AG04449 (cell line): Measurements from ENCODE around the gene STOM.

Source experiments
- CTCF ChIA-PET: fragments of 350-600 bp; formaldehyde crosslinking; extraction: SDS; loops from one replicate; lab custom pipeline; 2021; ENCODE audit warnings: antibody characterized with exemption; lab: Yijun Ruan, JAX
- POLR2A ChIA-PET: fragments of 400-600, 350-600 bp; formaldehyde crosslinking; extraction: SDS; loops from one replicate; lab custom pipeline; 2020; ENCODE audit warnings: antibody characterized with exemption, inconsistent platforms; lab: Yijun Ruan, JAX
- DNase-seq: peaks from one replicate; pipeline ENCODE4 v3.0.0-alpha.2; 2010; ENCODE audit warnings: low read depth, low spot score
- H3K4me3 ChIP-seq: 2 replicates; pipeline ENCODE4 v1.5.1; 2011; ENCODE audit warnings: low read depth, mild to moderate bottlenecking, control low read depth, low read length
- TF ChIP-seq, protein P1 (sequence below): IDR thresholded peaks from one replicate; pipeline ENCODE4 v1.5.1; 2011; ENCODE audit warnings: mild to moderate bottlenecking, moderate library complexity, low read length, control low read depth, inconsistent platforms; ENCODE audit not compliant: insufficient read depth; ENCODE audit errors: missing control alignments

STOM gene

DNA sequence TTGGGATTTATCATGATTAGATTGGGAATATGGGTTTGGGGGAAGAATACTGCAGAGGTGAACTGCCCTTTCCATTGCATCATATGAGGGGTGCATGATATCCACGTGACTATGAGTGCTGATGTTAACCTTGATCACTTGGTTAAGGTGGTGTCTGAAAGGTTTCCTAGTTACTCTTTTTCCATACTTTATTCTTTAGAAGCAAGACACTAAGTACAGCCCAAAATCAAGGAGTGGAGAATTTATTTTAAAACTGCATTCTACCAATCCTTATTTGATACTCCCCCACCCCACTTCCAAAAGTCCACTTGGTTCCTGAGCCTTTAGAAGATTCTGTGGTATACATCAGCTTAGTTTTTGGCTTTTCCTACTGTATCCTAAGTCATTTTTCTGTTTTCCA lies 20.3 kb upstream of the STOM start:
- CTCF ChIA-PET = interaction anchor here (1.7 to 29.4 kb wide), 4 partner anchors 11 to 178 kb away, joined by 4 to 597 read pairs (median 58); no protein-coding TSS in a partner anchor
- TF ChIP-seq, protein P1, sequence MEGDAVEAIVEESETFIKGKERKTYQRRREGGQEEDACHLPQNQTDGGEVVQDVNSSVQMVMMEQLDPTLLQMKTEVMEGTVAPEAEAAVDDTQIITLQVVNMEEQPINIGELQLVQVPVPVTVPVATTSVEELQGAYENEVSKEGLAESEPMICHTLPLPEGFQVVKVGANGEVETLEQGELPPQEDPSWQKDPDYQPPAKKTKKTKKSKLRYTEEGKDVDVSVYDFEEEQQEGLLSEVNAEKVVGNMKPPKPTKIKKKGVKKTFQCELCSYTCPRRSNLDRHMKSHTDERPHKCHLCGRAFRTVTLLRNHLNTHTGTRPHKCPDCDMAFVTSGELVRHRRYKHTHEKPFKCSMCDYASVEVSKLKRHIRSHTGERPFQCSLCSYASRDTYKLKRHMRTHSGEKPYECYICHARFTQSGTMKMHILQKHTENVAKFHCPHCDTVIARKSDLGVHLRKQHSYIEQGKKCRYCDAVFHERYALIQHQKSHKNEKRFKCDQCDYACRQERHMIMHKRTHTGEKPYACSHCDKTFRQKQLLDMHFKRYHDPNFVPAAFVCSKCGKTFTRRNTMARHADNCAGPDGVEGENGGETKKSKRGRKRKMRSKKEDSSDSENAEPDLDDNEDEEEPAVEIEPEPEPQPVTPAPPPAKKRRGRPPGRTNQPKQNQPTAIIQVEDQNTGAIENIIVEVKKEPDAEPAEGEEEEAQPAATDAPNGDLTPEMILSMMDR = no peak
- POLR2A ChIA-PET = no interaction called here

DNA sequence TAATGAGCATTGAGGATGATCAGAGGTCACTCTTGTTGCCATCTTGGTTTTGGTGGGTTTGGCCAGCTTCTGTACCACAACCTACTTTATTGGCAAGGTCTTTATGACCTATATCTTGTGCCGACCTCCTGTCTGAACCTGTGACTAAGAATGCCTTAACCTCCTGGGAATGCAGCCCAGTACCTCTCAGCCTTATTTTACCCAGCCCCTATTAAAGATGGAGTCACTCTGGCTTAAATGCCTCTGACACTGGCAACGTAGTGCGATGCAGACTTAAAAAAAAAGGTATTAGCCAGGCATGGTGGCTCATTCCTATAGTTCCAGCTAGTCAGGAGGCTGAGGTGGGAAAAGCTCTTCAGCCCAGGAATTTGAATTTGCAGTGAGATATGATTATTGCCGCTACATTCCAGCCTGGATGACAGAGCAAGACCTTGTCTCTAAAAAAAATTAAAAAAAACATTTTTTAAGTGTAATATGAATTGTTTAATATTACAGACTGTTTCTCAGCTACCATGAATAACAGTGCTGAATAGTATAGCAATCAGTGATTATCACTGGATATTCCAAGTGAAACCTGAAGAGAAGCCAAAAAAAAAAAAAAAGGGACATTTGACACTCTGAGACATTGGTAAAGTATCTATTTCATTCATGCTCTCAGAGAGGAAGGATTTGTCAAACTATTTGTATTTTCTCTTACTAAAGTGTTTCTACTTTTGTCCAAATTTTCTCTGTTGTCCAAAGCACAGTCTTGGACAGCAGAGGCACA lies 18.3 kb upstream of the STOM start:
- ChIA-PET CTCF (interaction anchor here (0.7 to 29.4 kb wide), 5 partner anchors 11 to 252 kb away, joined by 3 to 597 read pairs (median 23); no protein-coding TSS in a partner anchor), POLR2A (no interaction called here)
- H3K4me3 ChIP-seq = no peak overlapping the region
- no peak for DNase-seq
- TF ChIP-seq, protein P1 = no peak

More for the DNA sequence above, 20.3 kb upstream of the STOM start:
- H3K4me3 ChIP-seq = no peak overlapping the region
- no peak for DNase-seq

DNA sequence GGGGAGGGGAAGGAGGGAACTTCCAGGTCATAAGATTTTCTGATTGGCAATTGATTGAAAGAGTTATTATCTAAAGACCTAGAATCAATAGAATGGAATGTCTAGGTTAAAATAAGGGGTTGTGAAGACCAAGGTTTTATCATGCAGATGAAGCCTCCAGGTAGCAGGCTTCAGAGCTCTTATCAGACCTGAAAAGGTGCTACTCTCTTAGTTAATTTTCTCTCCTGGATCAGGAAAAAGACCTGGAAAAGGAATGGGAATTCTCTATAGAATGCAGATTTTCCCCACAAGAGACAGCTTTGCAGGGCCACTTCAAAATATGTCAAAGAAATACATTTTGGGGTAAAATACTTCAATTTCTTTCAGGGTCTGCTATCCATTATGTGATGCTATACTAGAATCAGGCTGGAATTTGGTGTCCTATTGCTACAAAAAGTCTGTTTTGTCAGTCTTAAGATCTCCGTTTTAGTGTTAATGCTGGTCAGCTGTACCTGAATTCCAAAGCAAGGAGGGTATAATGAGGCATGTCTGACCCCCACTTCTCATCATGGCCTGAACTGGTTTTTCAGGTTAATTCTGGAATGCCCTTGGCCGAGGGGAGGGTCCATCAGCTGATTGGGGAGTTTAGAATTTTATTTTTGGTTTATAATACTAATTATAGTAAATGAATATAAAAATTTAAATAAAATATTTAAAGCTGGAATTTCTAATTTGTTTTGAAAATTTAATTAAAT lies 16.6 kb upstream of the STOM start:
- POLR2A ChIA-PET = no interaction called here
- no peak overlapping the region for H3K4me3 ChIP-seq
- CTCF ChIA-PET = interaction anchor here (1.7 to 29.4 kb wide), 5 partner anchors 11 to 173 kb away, joined by 4 to 597 read pairs (median 23); no protein-coding TSS in a partner anchor
- DNase-seq = no peak
- TF ChIP-seq, protein P1 = no peak

DNA sequence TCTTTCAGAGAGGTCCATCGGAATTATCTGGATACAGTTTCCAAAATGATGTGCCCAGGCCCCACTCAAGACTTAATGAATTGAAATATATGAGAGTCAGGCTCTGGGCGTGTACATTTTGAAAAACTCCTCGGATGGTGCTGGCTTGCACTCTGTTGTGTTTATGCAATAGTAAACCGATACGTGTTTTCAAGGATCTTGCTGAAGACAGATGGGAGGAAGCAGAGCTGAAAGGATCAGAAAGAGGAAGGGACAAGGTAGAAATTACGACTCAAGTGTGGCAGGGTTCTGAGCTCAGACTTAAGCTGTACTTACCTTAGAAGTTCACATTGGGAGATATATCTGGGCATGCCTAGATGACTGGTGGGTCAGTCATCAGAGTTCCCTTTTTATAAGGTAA lies 13.7 kb upstream of the STOM start:
- H3K4me3 ChIP-seq = no peak overlapping the region
- CTCF ChIA-PET = interaction anchor here (1.1 to 12.5 kb wide), 3 partner anchors 8 to 166 kb away, joined by 3 to 105 read pairs (median 4); no protein-coding TSS in a partner anchor
- POLR2A ChIA-PET = no interaction called here
- TF ChIP-seq, protein P1 = no peak
- no peak for DNase-seq

DNA sequence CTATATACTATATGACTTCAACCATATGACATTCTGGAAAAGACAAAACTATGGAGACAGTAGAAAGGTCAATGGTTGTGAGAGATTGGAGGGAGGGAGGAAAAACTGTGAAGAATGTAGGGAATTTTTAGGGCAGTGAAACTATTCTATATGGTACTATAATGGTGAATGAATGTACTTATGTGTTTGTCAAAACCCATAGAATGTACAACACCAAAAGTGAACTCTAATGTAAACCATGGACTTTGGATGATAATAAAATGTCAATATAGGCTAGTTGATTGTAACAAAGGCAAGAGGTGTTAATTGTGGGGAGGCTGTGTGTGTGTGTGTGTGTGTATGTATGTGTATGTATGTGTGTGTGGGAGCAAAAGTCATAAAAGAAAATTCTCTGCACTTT lies 10.8 kb upstream of the STOM start:
- no peak overlapping the region for H3K4me3 ChIP-seq
- no peak for DNase-seq
- ChIA-PET POLR2A (no interaction called here), CTCF (interaction anchor here (0.5 to 12.6 kb wide), 3 partner anchors 61 to 168 kb away, joined by 3 to 297 read pairs (median 12); no protein-coding TSS in a partner anchor)
- TF ChIP-seq, protein P1 = no peak
